HG03066 (cell line): ENCODE data around the gene UBR3.
"Not testable (repeated sequence)": the region's sequence is repeated elsewhere in the genome, so short reads cannot be mapped to it uniquely, and the experiment has no call there.

Experiments
- ATAC-seq: cut with Tn5 transposase; IDR thresholded peaks from one replicate; pipeline ENCODE4 v1.9.1; 2021; ENCODE audit warnings: low read depth; ENCODE audit not compliant: unreplicated experiment

UBR3 gene

GRCh38 chr2:169925968-169926367 lies 98.7 kb downstream of the UBR3 start:
- no peak for ATAC-seq

GRCh38 chr2:169928463-169928864 lies 101.2 kb downstream of the UBR3 start:
- no peak for ATAC-seq

GRCh38 chr2:169933124-169933711 lies 106.0 kb downstream of the UBR3 start:
- peak; percentile 66 for ATAC-seq

- ATAC-seq = not testable (repeated sequence)
Observed at GRCh38 chr2:169936652-169937051, 109.4 kb downstream of the UBR3 start.

GRCh38 chr2:169945515-169945914 lies 118.3 kb downstream of the UBR3 start:
- no peak for ATAC-seq

- ATAC-seq = no peak
Observed at GRCh38 chr2:169946092-169946491, 118.8 kb downstream of the UBR3 start.

GRCh38 chr2:169946546-169946945 lies 119.3 kb downstream of the UBR3 start:
- ATAC-seq = no peak

GRCh38 chr2:169955940-169956339 lies 128.7 kb downstream of the UBR3 start:
- no peak for ATAC-seq

- not testable (repeated sequence) for ATAC-seq
Observed at GRCh38 chr2:169957219-169957618, 130.0 kb downstream of the UBR3 start.

- ATAC-seq = no peak
Observed at GRCh38 chr2:169961911-169962310, 134.7 kb downstream of the UBR3 start.

- ATAC-seq = no peak
Observed at GRCh38 chr2:169963786-169964185, 136.5 kb downstream of the UBR3 start.

GRCh38 chr2:169964740-169965139 lies 137.5 kb downstream of the UBR3 start:
- no peak for ATAC-seq

GRCh38 chr2:169965495-169965894 lies 138.2 kb downstream of the UBR3 start:
- ATAC-seq = no peak

GRCh38 chr2:169966454-169966853 lies 139.2 kb downstream of the UBR3 start:
- ATAC-seq = no peak

- ATAC-seq = no peak
Observed at GRCh38 chr2:169968743-169969142, 141.5 kb downstream of the UBR3 start.

GRCh38 chr2:169975221-169975620 lies 148.0 kb downstream of the UBR3 start:
- ATAC-seq = no peak

- ATAC-seq = no peak
Observed at GRCh38 chr2:169976335-169976851, 149.1 kb downstream of the UBR3 start.

- no peak for ATAC-seq
Observed at GRCh38 chr2:169977530-169977929, 150.3 kb downstream of the UBR3 start.

GRCh38 chr2:169978402-169979017 lies 151.3 kb downstream of the UBR3 start:
- no peak for ATAC-seq

GRCh38 chr2:169979025-169979424 lies 151.8 kb downstream of the UBR3 start:
- no peak for ATAC-seq

GRCh38 chr2:169980001-169980400 lies 152.7 kb downstream of the UBR3 start:
- ATAC-seq = no peak

- no peak for ATAC-seq
Observed at GRCh38 chr2:169980643-169981042, 153.4 kb downstream of the UBR3 start.
